GM15510 (cell line): ENCODE data around the gene ASB2.

Experiments
- POLR2A ChIP-seq: IDR thresholded peaks from 3 replicates; pipeline ENCODE4 v1.6.1; 2011; ENCODE audit warnings: borderline replicate concordance; ENCODE audit not compliant: insufficient read length; ENCODE audit errors: extremely low read depth

The ASB2 gene, protein sequence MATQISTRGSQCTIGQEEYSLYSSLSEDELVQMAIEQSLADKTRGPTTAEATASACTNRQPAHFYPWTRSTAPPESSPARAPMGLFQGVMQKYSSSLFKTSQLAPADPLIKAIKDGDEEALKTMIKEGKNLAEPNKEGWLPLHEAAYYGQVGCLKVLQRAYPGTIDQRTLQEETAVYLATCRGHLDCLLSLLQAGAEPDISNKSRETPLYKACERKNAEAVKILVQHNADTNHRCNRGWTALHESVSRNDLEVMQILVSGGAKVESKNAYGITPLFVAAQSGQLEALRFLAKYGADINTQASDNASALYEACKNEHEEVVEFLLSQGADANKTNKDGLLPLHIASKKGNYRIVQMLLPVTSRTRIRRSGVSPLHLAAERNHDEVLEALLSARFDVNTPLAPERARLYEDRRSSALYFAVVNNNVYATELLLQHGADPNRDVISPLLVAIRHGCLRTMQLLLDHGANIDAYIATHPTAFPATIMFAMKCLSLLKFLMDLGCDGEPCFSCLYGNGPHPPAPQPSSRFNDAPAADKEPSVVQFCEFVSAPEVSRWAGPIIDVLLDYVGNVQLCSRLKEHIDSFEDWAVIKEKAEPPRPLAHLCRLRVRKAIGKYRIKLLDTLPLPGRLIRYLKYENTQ

DNA sequence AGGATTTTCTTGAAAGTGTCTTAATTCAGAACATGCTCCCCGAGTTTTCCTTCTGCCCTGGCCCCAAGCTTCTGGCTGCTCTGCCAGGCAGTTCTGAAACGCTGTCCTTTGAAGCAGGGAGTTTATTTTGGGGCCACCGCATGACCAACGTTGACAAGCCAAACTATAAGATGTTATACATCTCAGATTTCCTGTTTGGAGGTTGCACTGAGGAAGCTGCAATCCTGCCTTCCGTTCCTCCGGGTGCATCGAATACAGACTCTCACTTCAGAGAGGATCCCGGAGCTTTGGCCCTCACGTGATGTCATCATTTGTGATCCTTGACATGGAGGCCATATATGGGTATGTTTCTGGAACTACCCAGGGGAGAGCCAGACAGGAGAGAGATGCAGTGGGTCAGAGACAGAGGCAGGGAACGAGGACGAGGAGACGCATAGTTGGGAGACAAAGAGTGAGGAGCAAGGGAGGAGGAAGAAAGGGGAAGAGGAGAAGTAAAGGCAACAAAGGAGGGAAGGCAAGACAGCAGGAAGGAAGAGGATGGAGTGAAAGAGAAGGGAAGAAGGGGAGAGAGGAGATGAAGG lies at the start of gene ASB2:
ASB2 (minus strand) TSS at position 94 of the 581 bp plus-strand sequence. CDS start 12,031 bp downstream, outside the sequence.
- TF ChIP-seq POLR2A, result no peak

DNA sequence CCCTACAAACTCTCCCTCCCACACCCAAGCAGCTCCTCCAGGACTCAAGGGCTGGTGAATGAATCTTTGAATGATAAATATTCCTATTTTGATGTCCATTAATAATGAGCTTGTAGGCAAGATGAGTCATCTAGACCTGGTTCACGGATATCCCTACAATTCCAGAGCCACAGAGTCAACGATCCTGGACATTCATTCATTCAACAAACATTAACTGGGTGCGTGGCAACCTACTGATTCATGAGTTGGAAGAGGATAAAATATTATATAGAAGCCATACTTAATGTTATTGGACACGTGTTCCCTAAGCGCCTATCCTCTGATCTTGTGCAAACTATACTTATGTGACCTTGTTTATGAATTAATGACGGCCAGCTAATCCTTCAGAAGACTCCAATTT lies 49.4 kb upstream of the ASB2 start:
- TF ChIP-seq POLR2A, result no peak

DNA sequence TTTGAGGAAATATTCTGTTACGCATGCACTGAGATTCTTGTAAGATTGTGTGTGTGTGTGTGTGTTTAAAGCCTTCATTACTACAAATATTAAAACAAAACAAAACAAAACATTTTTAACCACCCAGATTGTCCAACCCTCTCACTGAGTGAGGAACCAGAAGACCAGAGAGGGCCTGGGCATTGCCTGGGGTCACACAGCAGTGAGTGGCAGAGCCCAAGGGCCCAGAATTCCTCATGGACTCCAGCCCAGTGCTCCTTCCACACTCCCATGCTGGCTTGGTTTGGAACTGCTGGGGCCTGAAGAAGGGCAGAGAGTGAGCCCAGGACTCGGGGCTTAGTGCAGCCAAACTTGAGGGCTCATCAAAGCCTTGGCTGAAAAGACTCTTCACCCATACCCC lies 48.2 kb upstream of the ASB2 start:
- no peak for TF ChIP-seq POLR2A

DNA sequence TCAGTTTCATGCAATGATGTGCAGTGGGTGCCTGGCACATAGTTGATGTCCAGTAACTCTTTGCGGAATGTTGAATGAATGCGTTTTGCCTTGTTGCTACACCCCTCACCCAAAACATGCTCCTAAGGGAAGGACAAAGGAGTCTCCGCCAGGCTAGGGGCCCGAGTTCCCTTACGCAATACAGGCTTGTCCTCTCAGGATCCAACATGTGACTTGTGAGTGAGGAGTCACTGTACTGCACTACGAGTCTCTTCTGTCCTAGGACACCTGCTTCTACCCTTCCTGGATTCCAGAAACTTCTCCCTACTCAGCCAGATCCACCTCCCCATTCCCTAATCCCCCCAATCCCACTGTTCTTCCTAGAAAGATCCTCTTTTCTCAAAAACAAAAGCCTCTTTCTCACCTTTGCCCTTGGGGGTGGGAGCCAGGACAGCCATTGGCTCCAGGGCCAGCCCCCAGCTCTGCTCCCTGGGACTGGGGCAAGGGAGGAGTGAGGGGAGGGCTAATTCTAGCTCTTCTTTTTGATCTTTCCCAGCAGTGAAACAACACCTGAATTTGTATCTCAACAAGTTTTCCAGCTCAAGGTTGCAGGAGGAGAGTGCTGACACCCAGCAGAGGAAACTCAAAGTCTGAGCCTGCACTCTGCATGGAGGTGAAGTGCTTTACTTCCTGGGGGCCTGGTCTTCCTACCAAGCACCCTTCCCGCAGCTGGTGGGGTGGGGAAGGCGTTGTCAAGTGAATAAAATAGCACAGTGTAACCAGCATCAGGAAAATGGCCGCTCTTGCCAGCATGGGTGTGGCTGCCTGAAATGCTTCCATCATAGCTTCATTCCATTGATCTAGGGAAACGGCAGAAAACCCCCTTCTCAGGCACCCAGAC lies 46.4 kb upstream of the ASB2 start:
- no peak for TF ChIP-seq POLR2A

DNA sequence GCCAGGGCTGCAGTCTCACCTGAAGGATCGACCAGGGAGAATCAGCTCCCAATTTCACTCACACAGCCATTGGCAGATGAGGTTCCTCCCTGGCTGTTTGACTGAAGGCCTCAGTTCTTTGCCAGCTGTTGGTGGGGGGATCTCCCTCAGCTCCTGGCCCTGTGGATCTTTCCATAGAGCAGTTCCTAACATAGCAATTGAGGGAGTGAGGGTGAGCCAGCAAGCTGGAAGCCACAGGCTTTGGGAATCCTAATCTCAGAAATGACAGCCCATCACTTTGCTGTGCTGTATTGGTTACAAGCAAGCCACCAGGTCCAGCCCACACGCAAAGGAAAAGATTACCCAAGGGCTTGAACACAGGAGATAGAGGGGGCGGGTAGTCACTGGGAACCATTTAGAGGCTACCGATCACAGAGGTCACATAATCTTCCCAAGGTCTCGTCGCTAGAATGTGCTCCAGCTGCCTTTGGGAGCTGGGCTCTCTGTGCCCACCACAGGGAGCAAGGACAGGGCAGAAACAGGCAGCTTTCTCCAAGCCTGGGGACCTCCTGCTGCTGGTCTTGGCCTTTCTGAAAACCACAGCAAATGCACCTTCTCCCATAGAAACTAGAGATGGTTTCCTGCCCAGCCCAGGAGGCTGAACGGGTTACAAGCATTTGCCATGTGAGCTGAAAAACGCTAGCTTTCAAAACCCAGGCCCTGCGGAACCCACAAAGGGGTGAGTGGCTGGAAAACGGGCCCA lies 45.2 kb upstream of the ASB2 start:
- TF ChIP-seq POLR2A, result no peak

DNA sequence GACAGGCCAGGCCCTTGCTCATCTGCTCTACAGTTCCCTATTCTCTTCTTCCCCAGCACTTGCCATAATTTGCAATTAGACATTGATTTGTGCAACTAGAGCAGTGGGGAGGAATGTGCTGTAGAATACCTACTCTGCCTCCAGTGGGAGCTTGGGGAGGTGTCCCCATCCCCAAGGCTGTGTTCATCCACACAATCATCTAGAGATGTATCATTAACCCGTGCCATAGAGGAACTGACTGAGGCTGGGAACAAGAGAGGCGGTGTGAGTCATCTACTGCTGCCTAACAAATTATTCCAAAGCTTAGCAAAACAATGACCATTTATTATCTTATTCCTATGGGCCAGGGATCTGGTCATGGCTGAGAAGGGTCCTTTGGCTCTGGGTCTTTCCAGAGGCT lies 44.6 kb upstream of the ASB2 start:
- no peak for TF ChIP-seq POLR2A

DNA sequence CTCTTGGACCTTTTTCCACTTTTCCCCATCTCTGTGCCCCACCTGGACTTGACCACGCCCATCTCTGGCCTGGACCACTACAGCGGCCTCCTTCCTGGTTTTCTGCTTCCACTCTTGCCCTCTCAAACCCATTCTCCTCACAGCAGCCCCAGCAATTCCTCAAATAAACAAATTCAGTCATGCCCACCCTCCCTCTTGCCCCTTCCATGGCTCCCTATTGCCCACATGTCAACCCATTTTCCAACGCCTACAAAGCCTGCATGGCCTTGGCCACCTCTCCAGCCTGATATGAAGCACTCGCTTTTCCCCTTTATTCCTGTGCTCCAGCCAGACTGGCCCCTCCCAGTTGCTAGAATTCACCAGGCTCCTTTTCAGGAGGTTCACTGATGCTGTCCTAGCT lies 43.9 kb upstream of the ASB2 start:
- TF ChIP-seq POLR2A, result no peak

DNA sequence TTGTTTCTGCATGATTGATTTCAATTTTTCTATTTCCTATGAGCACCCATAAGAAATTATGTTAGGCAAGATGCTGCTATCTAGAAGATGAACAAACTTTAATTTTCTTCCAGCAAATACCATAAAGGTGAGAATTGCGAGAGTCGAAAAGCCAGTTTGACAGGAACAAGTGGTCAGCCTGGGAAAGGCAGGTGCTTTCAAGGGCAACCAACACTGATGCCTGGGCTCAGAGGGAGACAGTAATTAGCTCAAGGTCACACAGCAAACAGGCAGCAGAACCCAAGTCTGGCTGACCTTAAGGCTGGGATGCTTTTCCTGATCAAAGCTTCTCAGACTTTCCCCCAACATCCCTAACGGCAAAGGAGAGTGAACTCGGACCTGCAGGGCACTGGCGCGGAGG lies 43.0 kb upstream of the ASB2 start:
- no peak for TF ChIP-seq POLR2A

DNA sequence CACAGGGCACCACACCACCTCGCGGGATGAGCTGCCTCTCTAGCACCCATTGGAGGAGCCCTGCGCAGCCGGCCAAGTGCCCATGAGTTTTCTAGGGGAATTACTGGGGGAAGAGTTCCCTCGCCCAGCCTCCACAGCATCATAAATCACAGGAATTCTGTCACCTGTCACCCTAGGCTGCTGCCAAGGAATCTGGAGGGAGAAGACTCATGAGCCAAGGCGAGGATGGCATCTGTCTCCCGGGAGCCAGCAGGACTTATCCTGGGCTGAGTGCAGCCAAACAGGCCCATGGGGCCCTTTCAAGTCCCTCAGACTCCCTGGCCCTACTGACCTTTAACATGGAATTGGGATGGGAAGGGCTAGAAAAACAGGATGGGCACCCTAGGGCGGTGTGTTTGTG lies 41.9 kb upstream of the ASB2 start:
- TF ChIP-seq POLR2A, result no peak

DNA sequence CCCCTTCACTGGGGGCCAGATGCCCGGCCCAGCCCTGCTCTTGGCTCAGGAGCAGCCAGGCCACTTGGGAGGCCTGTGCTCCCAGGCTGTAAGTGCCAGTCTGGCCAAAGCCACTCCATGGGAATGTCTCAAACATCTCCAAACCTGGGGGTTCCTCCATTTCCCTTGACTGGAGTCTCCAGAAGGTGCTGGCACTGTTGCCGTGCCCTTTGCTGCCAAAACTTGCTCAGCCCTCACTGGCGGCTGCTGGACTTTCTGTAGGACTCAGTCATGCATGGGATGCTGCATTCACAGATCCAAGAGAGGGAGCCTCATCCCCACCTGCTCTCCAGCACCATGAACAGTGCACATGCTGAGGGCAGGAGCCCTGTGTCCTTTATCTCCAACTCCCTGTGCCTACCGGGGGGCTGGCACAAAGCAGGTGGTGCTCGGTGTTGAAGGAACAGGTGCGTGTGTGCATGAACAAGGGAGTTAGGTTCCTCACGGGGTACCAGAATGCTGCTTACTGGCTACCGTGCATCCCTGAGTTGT lies 40.1 kb upstream of the ASB2 start:
- TF ChIP-seq POLR2A, result no peak

DNA sequence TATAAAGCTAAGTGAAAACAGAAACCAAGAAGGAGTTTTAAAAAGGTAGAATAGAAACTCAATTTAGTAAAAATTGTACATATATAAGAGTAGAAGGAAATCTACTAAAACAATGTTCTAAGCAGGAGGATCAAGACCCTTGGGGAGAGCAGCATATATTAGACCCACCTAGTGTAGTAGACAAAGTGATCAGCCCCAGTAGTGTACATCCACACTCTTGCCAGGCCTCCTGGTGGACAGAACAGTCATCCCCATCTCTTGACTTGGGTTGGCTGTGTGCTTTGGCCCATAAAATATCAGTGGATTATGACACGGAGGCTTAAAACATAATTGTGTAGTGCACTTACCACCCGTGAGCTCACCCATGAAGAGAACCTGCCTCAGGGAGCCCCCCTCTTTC lies 38.9 kb upstream of the ASB2 start:
- no peak for TF ChIP-seq POLR2A

DNA sequence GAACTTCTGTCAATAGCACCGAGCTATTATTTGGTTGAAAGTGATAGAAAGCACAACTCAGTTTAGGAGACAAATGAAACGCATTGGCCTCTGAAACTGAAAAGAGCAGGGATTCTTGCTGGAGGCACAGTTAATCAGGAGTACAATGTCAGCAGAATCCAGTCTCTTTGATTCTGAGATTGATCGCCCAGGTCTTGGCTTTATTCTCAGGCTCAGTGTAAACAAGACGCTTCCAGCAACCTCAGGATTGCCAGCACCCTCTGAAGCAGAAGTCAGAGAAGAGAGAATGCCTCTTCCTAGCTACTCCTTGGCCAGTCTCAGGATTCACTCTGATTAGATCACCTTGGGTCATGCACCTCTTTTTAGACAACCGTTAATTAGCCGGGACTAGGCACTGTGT lies 38.0 kb upstream of the ASB2 start:
- no peak for TF ChIP-seq POLR2A

DNA sequence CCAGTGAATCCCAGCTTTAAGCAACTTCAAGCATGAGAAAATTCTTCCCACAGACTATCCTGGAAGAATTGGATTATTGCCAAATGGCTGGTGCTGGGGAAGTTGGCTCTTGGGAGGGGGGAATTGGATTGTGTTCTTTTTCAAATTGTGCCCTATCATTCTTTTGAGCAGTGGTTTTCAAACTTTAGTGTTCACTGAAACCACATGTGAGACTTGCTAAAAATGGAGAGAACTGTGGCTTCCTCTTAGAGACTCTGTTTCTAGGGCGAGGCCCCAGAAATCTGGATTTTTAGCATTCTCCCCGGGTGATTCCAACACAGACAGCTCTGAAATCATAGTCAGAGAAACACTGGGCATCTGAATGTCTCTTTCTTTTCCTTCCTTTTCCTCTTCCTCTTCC lies 35.4 kb upstream of the ASB2 start:
- TF ChIP-seq POLR2A, result no peak

DNA sequence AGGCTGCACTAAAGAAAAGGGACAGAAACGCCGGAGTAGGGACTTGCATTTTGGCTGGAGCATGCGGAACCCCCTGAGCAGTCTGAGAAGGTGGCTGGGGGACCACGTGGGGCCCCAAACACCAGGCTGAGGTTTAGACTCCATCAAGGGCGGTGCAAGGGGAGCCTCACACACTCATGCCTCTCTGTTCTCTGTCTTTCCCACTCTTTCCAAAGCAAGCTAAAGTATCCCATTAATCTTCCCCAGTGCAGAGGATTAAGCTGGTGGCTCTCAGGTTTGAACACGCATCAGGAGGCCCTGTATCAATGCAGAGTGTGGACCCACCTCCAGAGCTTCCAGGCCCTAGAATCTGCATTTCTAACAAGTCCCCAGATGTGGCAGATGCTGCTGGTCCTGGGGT lies 34.3 kb upstream of the ASB2 start:
- no peak for TF ChIP-seq POLR2A
